ENCODE measurements around the gene RSPRY1. TPM values are rescaled to one million over a fixed set of nuclear protein-coding genes. Genes with fewer than 3 reads are reported as not detected.

Gene RSPRY1
- total and polyA plus RNA-seq, 2 of the 4 experiments (the other 2 are of a cell fraction), result 25.2 to 62.2 TPM

GRCh38 chr16:57140931-57141668 lies 45.0 kb upstream of the RSPRY1 start:
- no peak overlapping the region for H2BK120ac ChIP-seq (ENCODE audit: low read depth, low read length)
- H2BK20ac ChIP-seq (ENCODE audit: low read depth, low read length), result no peak overlapping the region
- no peak overlapping the region for H2BK15ac ChIP-seq (ENCODE audit: low read depth, low read length)
- dilution Hi-C loops (cut with HindIII; ENCODE audit: low sequenced_read_pairs, unreplicated experiment), result no loop called here
- no peaks in the 10 kb centered on the region; the same call in 1 of the 2 replicates for H3K36me3 ChIP-seq (ENCODE audit: control insufficient read depth, insufficient read depth, low read length)
- no peak overlapping the region for H3K4me2 ChIP-seq (ENCODE audit: low read depth, low read length)
- no peak overlapping the region for H3K18ac ChIP-seq (ENCODE audit: low read depth, low read length)
- ChIA-PET CTCF (no interaction called here), POLR2A (ENCODE audit: unreplicated experiment) (no interaction called here)
- BruUV-seq (replicated peaks), result no TSS peak
- no peak overlapping the region for H3K56ac ChIP-seq (ENCODE audit: extremely low read depth, insufficient read depth, low read length)
- no peak overlapping the region for H3K4ac ChIP-seq (ENCODE audit: low read depth, low read length)
- H4K91ac ChIP-seq (ENCODE audit: insufficient read depth, low read depth, low read length), result no peak overlapping the region
- H3K23ac ChIP-seq (ENCODE audit: low read depth, low read length), result no peak overlapping the region
- H3K4me3 ChIP-seq (ENCODE audit: insufficient read depth, low read depth, low read length), result no peak overlapping the region
- no peaks in the 10 kb centered on the region for H3K9me3 ChIP-seq (ENCODE audit: control insufficient read depth, insufficient read depth, low read length)
- WGBS, 2 experiments (ENCODE audit: extremely low coverage in 2 of 2, insufficient read length in 1 of 2), result 91% methylated on average over 5 of the region's 7 CpGs; no CpG with 5 or more reads in 1 of the 2 experiments
- H4K20me1 ChIP-seq (ENCODE audit: insufficient read depth, low read length), result no peaks in the 10 kb centered on the region
- no peaks in the 10 kb centered on the region for H3K4me1 ChIP-seq (ENCODE audit: control insufficient read depth, insufficient read depth, low read length)
- no peak overlapping the region for H2AFZ ChIP-seq (replicated peaks; ENCODE audit: low read length, poor library complexity)
- ATAC-seq (ENCODE audit: low read depth) (no peak), DNase-seq (no peak)
- in situ Hi-C loops (cut with MboI; ENCODE audit: low sequenced_read_pairs), result no loop called here
- no peak overlapping the region for H2BK5ac ChIP-seq (ENCODE audit: low read depth, low read length, poor library complexity, severe bottlenecking)
- H4K8ac ChIP-seq (ENCODE audit: low read depth in 2 of 2, low read length in 2 of 2), result no peak overlapping the region
- TF ChIP-seq CEBPB (IDR thresholded peaks at IDR 0.05; ENCODE audit: low read depth, low read length), result no peak
- no peak for TF ChIP-seq POLR2A (IDR thresholded peaks at IDR 0.05; ENCODE audit: low read depth, low read length)
- no peak for TF ChIP-seq RAD21 (IDR thresholded peaks at IDR 0.05; ENCODE audit: low read length)
- TF ChIP-seq BHLHE40 (IDR thresholded peaks at IDR 0.05; ENCODE audit: low read depth, low read length), result no peak
- TF ChIP-seq CTCF (conservative IDR thresholded peaks at IDR 0.05; ENCODE audit: low read depth, low read length), result no peak
- no peak for TF ChIP-seq RCOR1 (IDR thresholded peaks at IDR 0.05; ENCODE audit: insufficient replicate concordance, low read length)
- no peak for TF ChIP-seq MAZ (IDR thresholded peaks at IDR 0.05; ENCODE audit: borderline replicate concordance, low read depth, low read length)
- TF ChIP-seq MXI1 (IDR thresholded peaks at IDR 0.05; ENCODE audit: borderline replicate concordance, low read depth, low read length), result no peak
- TF ChIP-seq USF2 (IDR thresholded peaks at IDR 0.05; ENCODE audit: low read depth, low read length), result no peak
- TF ChIP-seq CHD1 (IDR thresholded peaks at IDR 0.05; ENCODE audit: low read depth, low read length), result no peak
- no peak for TF ChIP-seq NFE2L2 (IDR thresholded peaks at IDR 0.05; ENCODE audit: low read depth, low read length)
- TF ChIP-seq MAFK (IDR thresholded peaks at IDR 0.05; ENCODE audit: low read depth, low read length), result no peak
- TF ChIP-seq SMC3 (IDR thresholded peaks at IDR 0.05; ENCODE audit: low read depth, low read length), result no peak
- TF ChIP-seq FOS (IDR thresholded peaks at IDR 0.05; ENCODE audit: low read depth, low read length), result no peak
- TF ChIP-seq RFX5 (IDR thresholded peaks at IDR 0.05; ENCODE audit: low read depth, low read length), result no peak
- no peak for TF ChIP-seq ELK1 (IDR thresholded peaks at IDR 0.05; ENCODE audit: borderline replicate concordance, low read depth, low read length)
- no peak overlapping the region for H2AK9ac ChIP-seq (replicated peaks; ENCODE audit: low read depth, low read length, poor library complexity)
- H3K27ac ChIP-seq (ENCODE audit: insufficient read depth, low read length), result no peak overlapping the region
- no peak overlapping the region for H3K14ac ChIP-seq (replicated peaks; ENCODE audit: low read depth, low read length)
- peaks cover 8% of the 10 kb centered on the region for H3K9me1 ChIP-seq (ENCODE audit: insufficient read depth, low read length)
- H2AK5ac ChIP-seq (ENCODE audit: low read depth, low read length), result no peak overlapping the region
- intact Hi-C loops (cut with micrococcal nuclease), result no loop called here
- no peak overlapping the region for H4K5ac ChIP-seq (ENCODE audit: low read depth, low read length)
- no peaks in the 10 kb centered on the region for H3K79me1 ChIP-seq (ENCODE audit: low read depth in 1 of 2, low read length in 2 of 2)
- no peak overlapping the region for H3K9ac ChIP-seq (ENCODE audit: low read depth, low read length)
- H3K27me3 ChIP-seq (ENCODE audit: control insufficient read depth, insufficient read depth, low read length), result no peaks in the 10 kb centered on the region
